AG04449 (cell line): Measurements from ENCODE around the gene POLR3K.
"Not testable (repeated sequence)": the region's sequence is repeated elsewhere in the genome, so short reads cannot be mapped to it uniquely, and the experiment has no call there.

Source experiments
- CTCF ChIA-PET: fragments of 350-600 bp; formaldehyde crosslinking; extraction: SDS; loops from one replicate; lab custom pipeline; 2021; ENCODE audit warnings: antibody characterized with exemption; lab: Yijun Ruan, JAX
- POLR2A ChIA-PET: fragments of 400-600, 350-600 bp; formaldehyde crosslinking; extraction: SDS; loops from one replicate; lab custom pipeline; 2020; ENCODE audit warnings: antibody characterized with exemption, inconsistent platforms; lab: Yijun Ruan, JAX
- DNase-seq: peaks from one replicate; pipeline ENCODE4 v3.0.0-alpha.2; 2010; ENCODE audit warnings: low read depth, low spot score
- H3K4me3 ChIP-seq: 2 replicates; pipeline ENCODE4 v1.5.1; 2011; ENCODE audit warnings: low read depth, mild to moderate bottlenecking, control low read depth, low read length
- TF ChIP-seq, protein P1 (sequence below): IDR thresholded peaks from one replicate; pipeline ENCODE4 v1.5.1; 2011; ENCODE audit warnings: mild to moderate bottlenecking, moderate library complexity, low read length, control low read depth, inconsistent platforms; ENCODE audit not compliant: insufficient read depth; ENCODE audit errors: missing control alignments

Gene POLR3K

DNA sequence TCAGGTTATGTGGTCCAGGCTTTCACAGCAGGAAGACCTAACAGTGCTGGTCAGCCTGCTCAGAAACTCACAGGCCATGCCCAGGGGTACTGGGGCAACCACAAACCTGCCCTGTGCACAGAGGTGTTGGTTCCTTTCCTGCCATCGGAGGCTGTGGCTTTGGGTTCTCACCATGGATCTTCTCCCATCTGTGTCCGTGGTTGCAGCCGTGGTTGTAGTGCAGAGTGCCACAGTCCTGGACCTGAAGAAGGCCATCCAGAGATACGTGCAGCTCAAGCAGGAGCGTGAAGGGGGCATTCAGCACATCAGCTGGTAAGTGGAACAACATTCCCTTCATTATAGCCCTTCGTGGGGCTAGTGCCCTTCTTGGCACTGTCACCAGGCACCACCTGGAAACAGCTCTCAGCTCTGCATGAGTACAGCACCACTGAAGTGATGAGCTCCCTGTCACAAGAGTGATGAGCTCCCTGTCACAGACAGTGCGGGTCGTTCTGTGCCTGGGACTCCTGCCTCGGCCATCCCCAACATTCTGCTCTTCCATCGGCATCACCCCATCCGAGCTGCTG, 2.2 kb upstream of the POLR3K start:
- no peak overlapping the region; the same call in 1 of the 2 replicates for H3K4me3 ChIP-seq
- DNase-seq, result no peak
- POLR2A ChIA-PET, result interaction anchor here (1.4 kb wide), 1 partner anchor 16 kb away, joined by 6 read pairs; the partner anchor contains the start of gene RHBDF1
- CTCF ChIA-PET, result interaction anchor here (1.0 to 25.1 kb wide), 4 partner anchors 9 to 126 kb away, joined by 3 to 728 read pairs (median 20); no protein-coding TSS in a partner anchor
- TF ChIP-seq, protein P1, sequence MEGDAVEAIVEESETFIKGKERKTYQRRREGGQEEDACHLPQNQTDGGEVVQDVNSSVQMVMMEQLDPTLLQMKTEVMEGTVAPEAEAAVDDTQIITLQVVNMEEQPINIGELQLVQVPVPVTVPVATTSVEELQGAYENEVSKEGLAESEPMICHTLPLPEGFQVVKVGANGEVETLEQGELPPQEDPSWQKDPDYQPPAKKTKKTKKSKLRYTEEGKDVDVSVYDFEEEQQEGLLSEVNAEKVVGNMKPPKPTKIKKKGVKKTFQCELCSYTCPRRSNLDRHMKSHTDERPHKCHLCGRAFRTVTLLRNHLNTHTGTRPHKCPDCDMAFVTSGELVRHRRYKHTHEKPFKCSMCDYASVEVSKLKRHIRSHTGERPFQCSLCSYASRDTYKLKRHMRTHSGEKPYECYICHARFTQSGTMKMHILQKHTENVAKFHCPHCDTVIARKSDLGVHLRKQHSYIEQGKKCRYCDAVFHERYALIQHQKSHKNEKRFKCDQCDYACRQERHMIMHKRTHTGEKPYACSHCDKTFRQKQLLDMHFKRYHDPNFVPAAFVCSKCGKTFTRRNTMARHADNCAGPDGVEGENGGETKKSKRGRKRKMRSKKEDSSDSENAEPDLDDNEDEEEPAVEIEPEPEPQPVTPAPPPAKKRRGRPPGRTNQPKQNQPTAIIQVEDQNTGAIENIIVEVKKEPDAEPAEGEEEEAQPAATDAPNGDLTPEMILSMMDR, result no peak

DNA sequence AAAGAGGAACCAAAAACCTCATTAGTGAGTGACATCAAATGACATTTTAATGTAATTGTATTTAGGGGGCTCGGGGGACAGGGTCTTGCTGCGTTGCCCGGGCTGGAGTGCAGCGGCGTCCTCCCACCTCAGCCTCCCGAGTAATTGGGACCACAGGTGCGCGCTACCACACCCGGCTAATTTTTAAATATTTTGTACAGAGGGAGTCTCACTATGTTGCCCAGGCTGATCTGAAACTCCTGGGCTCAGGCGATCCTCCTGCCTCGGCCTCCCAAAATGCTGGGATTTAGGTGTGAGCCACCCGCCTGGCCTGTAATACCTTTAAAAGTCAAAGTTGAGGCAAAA, 801 bp upstream of the POLR3K start:
- no peak for DNase-seq
- POLR2A ChIA-PET, result interaction anchor here (1.0 kb wide), 1 partner anchor 30 kb away, joined by 4 read pairs; no protein-coding TSS in a partner anchor
- peak overlapping the region; percentile 93 for H3K4me3 ChIP-seq
- TF ChIP-seq, protein P1, result no peak
- CTCF ChIA-PET, result interaction anchor here (1.6 to 2.1 kb wide), 2 partner anchors 11 to 42 kb away, joined by 6 to 19 read pairs; no protein-coding TSS in a partner anchor

DNA sequence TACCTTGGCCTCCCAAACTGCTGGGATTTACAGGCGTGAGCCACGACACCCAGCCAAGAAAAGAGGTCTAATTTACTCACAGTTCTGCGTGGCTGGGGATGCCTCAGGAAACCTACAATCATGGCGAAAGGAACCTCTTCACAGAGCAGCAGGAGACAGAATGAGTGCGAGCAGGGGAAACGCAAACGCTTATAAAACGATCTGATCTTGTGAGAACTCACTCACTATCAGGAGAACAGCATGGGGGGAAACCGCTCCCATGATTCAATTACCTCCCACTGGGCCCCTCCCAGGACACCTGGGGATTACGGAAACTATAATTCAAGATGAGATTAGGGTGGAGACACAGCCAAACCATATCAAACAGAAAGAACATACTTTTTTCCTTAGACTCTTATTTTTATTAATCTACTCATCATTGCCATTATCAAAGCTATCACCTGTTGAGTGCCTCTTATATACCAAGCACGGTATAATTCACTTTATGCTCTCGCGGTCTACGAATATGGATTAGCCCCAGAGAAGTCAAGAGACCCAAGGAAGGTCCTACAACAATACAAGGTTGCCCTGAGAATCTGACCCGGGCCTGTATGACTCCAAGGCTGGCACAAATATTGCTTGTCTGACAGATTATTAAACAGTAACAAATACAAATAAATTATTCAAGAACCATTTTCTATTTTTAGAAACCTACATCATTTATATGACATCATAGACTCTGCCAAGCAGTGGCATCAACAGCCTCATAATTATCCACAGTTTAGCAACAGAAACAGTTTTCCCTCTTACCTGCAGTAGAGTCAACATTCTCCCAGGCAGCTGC, 2.4 kb downstream of the POLR3K start:
- ChIA-PET POLR2A (no interaction called here), CTCF (interaction anchor here (1.5 kb wide), 1 partner anchor 14 kb away, joined by 8 read pairs; no protein-coding TSS in a partner anchor)
- DNase-seq, result no peak
- H3K4me3 ChIP-seq, result no peak overlapping the region
- TF ChIP-seq, protein P1, result no peak

DNA sequence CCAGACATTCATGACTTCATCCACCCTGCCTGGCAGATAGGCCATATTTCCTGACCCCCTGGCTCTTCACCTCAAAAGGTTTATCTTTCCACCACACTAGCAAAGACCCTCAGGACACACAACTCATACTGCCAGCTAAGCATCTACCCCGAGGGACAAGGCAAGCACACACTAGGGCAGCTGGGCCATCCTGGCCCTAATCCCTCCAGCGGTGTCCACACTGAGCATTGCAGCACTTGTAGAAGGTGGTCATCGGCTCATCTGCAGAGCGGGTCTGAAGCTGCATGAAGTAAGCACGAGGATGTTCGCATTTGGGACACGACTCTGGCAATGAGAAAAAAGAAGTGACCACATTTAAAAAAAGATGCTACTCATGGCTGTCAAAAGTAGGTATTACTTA, 6.2 kb downstream of the POLR3K start:
- ChIA-PET CTCF (interaction anchor here (1.0 kb wide), 1 partner anchor 17 kb away, joined by 3 read pairs; no protein-coding TSS in a partner anchor), POLR2A (no interaction called here)
- no peak overlapping the region for H3K4me3 ChIP-seq
- DNase-seq, result no peak
- TF ChIP-seq, protein P1, result no peak

DNA sequence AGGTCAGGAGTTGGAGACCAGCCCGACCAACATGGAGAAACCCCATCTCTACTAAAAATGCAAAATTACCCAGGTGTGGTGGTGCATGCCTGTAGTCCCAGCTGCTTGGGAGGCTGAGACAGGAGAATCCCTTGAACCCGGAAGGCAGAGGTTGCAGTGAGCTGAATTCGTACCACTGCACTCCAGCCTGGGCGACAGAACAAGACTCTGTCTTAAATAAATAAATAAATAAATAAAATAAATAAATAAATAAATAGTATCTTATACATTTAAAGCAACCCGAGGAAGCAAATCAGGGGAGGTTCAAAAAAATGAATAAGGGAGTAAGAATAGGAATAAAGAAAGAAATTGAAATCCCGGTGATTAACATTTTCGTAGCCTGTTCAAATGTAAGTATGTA, 6.9 kb downstream of the POLR3K start:
- H3K4me3 ChIP-seq, DNase-seq, POLR2A ChIA-PET: not testable (repeated sequence)
- CTCF ChIA-PET, result interaction anchor here (1.0 kb wide), 1 partner anchor 18 kb away, joined by 3 read pairs; no protein-coding TSS in a partner anchor

DNA sequence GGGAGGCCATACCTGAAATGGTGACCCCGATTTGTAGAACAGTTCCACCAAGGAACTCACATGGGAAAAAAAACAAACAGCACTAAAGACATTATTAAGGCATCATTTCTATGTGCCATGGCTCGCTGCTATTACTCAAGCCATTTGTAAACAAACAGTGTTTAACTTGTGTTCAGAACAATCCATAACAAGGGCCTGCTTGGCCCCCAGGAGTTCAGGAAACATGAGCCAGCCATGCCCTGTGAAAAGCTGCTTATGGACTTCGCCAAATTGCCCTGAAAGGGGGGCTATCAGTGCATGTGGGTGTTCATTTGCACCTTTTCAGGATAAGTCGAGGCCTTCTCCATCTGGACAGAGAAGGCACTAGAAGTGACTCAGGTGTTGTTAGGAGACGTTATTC, 8.0 kb downstream of the POLR3K start:
- DNase-seq, result no peak
- H3K4me3 ChIP-seq, result no peak overlapping the region
- TF ChIP-seq, protein P1, result no peak
- ChIA-PET POLR2A (no interaction called here), CTCF (no interaction called here)
